B cell (primary cell): Measurements from ENCODE around the gene SMARCD3. TPM values are rescaled to one million over a fixed set of nuclear protein-coding genes. Genes with fewer than 3 reads are reported as not detected.

Source experiments
- ATAC-seq: fragments of 200-7000 bp; cut with Tn5 transposase; one replicate; pipeline ENCODE4 v1.10.0; 2021; ENCODE audit warnings: low read depth, mild to moderate bottlenecking, moderate number of reproducible peaks, moderate library complexity
- CTCF ChIA-PET: fragments of 350-600 bp; sonication (Branson Sonifier 250); formaldehyde crosslinking; loops from one replicate; lab custom pipeline; 2021; ENCODE audit warnings: antibody characterized with exemption, inconsistent platforms; lab: Charles Lee
- POLR2A ChIA-PET: fragments of 350-600 bp; sonication (Branson Sonifier 250); formaldehyde crosslinking; loops from one replicate; lab custom pipeline; 2021; ENCODE audit warnings: antibody characterized with exemption; lab: Charles Lee
- DNase-seq: peaks from one replicate; pipeline ENCODE4 v3.0.0; 2013
- H2AFZ ChIP-seq: 2 replicates; pipeline ENCODE4 v1.6.1; 2012; ENCODE audit warnings: mild to moderate bottlenecking, low read depth, low read length; ENCODE audit not compliant: insufficient read depth, poor library complexity, severe bottlenecking
- H3K27ac ChIP-seq, 2 donors: 1 replicate in 1 of 2; 2 replicates in 1 of 2; pipeline ENCODE4 v1.5.1; 2012 to 2013; ENCODE audit warnings: low read length in 2 of 2, mild to moderate bottlenecking in 2 of 2, moderate library complexity in 1 of 2
- H3K27me3 ChIP-seq, 4 experiments: fragments of 200-600 bp in 1 of 4; sonication (generic) in 1 of 4; replicated peaks in 1 of 4; 1 replicate in 2 of 4; 2 replicates in 2 of 4; pipeline versions ENCODE4 v1.6.1 to v1.7.0; 2013 to 2016; ENCODE audit warnings: low read length in 3 of 4, mild to moderate bottlenecking in 2 of 4, mixed read lengths in 1 of 4, moderate library complexity in 1 of 4; ENCODE audit not compliant: insufficient read depth in 4 of 4, control insufficient read depth in 3 of 4; ENCODE audit errors: control extremely low read depth in 1 of 4
- H3K36me3 ChIP-seq, 2 experiments: replicated peaks in 1 of 2; 1 replicate in 1 of 2; 2 replicates in 1 of 2; pipeline versions ENCODE4 v1.6.1 to v1.7.1; 2013; ENCODE audit warnings: low read length in 1 of 2; ENCODE audit not compliant: insufficient read depth in 2 of 2, control insufficient read depth in 1 of 2; ENCODE audit errors: control extremely low read depth in 1 of 2, extremely low read depth in 1 of 2
- H3K4me1 ChIP-seq, 2 donors: fragments of 200-600 bp in 1 of 2; sonication (generic) in 1 of 2; 1 replicate in 1 of 2; 2 replicates in 1 of 2; pipeline versions ENCODE4 v1.5.1 to v1.6.1; 2013 to 2017; ENCODE audit warnings: low read length in 2 of 2; ENCODE audit not compliant: control insufficient read depth in 2 of 2, insufficient read depth in 2 of 2
- H3K4me2 ChIP-seq: replicated peaks from 2 replicates; pipeline ENCODE3; 2012; ENCODE audit warnings: mild to moderate bottlenecking, low read depth, low read length; ENCODE audit not compliant: poor library complexity, severe bottlenecking
- H3K4me3 ChIP-seq, 5 experiments: fragments of 200-600 bp in 1 of 5; sonication (generic) in 1 of 5; 1 replicate in 3 of 5; 2 replicates in 2 of 5; pipeline versions ENCODE4 v1.5.1 to v1.7.0; 2011 to 2016; ENCODE audit warnings: low read length in 4 of 5, mild to moderate bottlenecking in 4 of 5, low read depth in 2 of 5, control low read depth in 1 of 5, moderate library complexity in 1 of 5; ENCODE audit not compliant: insufficient read depth in 1 of 5; ENCODE audit errors: control extremely low read depth in 1 of 5, extremely low read depth in 1 of 5
- H3K79me2 ChIP-seq: fragments of 200-600 bp; sonication (generic); one replicate; pipeline ENCODE4 v1.6.0; 2016; ENCODE audit warnings: low read length; ENCODE audit not compliant: control insufficient read depth, insufficient read depth
- H3K9ac ChIP-seq: fragments of 200-600 bp; sonication (generic); 2 replicates; pipeline ENCODE4 v1.6.1; 2017; ENCODE audit warnings: mild to moderate bottlenecking, low read length, moderate library complexity
- H3K9me3 ChIP-seq, 3 donors: one replicate each; pipeline versions ENCODE4 v1.6.1 to v1.7.1; 2013; ENCODE audit warnings: low read length in 2 of 3; ENCODE audit not compliant: control insufficient read depth in 2 of 3, insufficient read depth in 1 of 3; ENCODE audit errors: control extremely low read depth in 1 of 3
- H4K20me1 ChIP-seq: 2 replicates; pipeline ENCODE4 v1.6.0; 2012; ENCODE audit warnings: mild to moderate bottlenecking, low read length; ENCODE audit not compliant: insufficient read depth, control insufficient read depth, poor library complexity, severe bottlenecking
- H3K27ac Mint-ChIP-seq: one replicate; pipeline ENCODE4 v1.8.0; 2021; ENCODE audit warnings: mixed read lengths
- H3K27me3 Mint-ChIP-seq: one replicate; pipeline ENCODE4 v1.8.0; 2021; ENCODE audit warnings: mixed read lengths
- H3K4me1 Mint-ChIP-seq: one replicate; pipeline ENCODE4 v1.8.0; 2021; ENCODE audit warnings: mixed read lengths
- H3K4me3 Mint-ChIP-seq: one replicate; pipeline ENCODE4 v1.8.0; 2021; ENCODE audit warnings: mixed read lengths
- H3K9me3 Mint-ChIP-seq: one replicate; pipeline ENCODE4 v1.8.0; 2022; ENCODE audit warnings: mixed read lengths; ENCODE audit not compliant: insufficient read depth
- CTCF ChIP-seq: fragments of 200-600 bp; IDR thresholded peaks from one replicate; pipeline ENCODE4 v1.8.0; 2022; ENCODE audit warnings: antibody characterized with exemption, mild to moderate bottlenecking
- EZH2 ChIP-seq: IDR thresholded peaks from 2 replicates; pipeline ENCODE4 v1.6.1; 2012; ENCODE audit warnings: borderline replicate concordance, low read depth, mild to moderate bottlenecking, moderate library complexity, low read length; ENCODE audit not compliant: insufficient read depth, poor library complexity, severe bottlenecking
- WGBS: methylation state at CpG from one replicate; pipeline ENCODE4 v1.1.5; 2013; ENCODE audit warnings: missing lambda C conversion rate; ENCODE audit not compliant: insufficient coverage; 5-methylcytosine and 5-hydroxymethylcytosine counted together
- intact Hi-C: fragments of 100-400 bp; cut with micrococcal nuclease; formaldehyde crosslinking; loops from one replicate; pipeline ENCODE4 v1.10.0; 2022
- polyA plus RNA-seq: library from polyadenylated mRNA; depleted of rRNA; stranded (reverse); fragments of >200 nt; gene quantifications from 2 replicates; pipeline ENCODE4 v1.2.3, GENCODE V29; 2012
- total RNA-seq, 2 donors: library from RNA; stranded (reverse); fragments of 120-200 nt in 1 of 2; gene quantifications; 1 replicate in 1 of 2; 2 replicates in 1 of 2; pipeline versions ENCODE4 v1.2.3 to v1.2.4, GENCODE V29; 2013 to 2022

Gene SMARCD3
- total and polyA plus RNA-seq, 2 donors (not counting 1 experiment from before 2014, with no cell fraction given), result 1.0 TPM; not detected in 1

- H4K20me1 ChIP-seq, result peaks cover 28% of the 10 kb centered on the region
- Mint-ChIP-seq H3K27ac (peak overlapping the region; percentile 89), H3K9me3 (no peaks in the 10 kb centered on the region), H3K4me1 (peaks cover 36% of the 10 kb centered on the region), H3K27me3 (no peaks in the 10 kb centered on the region), H3K4me3 (peak overlapping the region; percentile 99)
- peaks cover 0 to 22% of the 10 kb centered on the region in 2 experiments for H3K36me3 ChIP-seq
- H3K4me1 ChIP-seq, result peaks cover 16 to 24% of the 10 kb centered on the region in 2 donors
- TF ChIP-seq CTCF, result no peak
- no peak for TF ChIP-seq EZH2
- POLR2A ChIA-PET, result interaction anchor here (0.6 to 1.4 kb wide), 3 partner anchors 9 to 19 kb away, joined by 3 to 6 read pairs (median 3); no protein-coding TSS in a partner anchor
- peak overlapping the region; percentile 99 for H3K4me2 ChIP-seq
- H3K9me3 ChIP-seq, result no peaks in the 10 kb centered on the region
- peak overlapping the region; percentile 27 to 68 for H3K27ac ChIP-seq
- intact Hi-C loops, result loop anchor here (1.0 to 2.0 kb wide), 3 partner anchors 12 to 205 kb away; partner anchors contain the start of gene ABCB8
- peak overlapping the region; percentile 63 to 96 (median 93) for H3K4me3 ChIP-seq
- no peaks in the 10 kb centered on the region for H3K27me3 ChIP-seq
- H3K79me2 ChIP-seq, result peaks cover 33% of the 10 kb centered on the region
- CTCF ChIA-PET, result interaction anchor here (0.7 to 2.5 kb wide), 5 partner anchors 11 to 82 kb away, joined by 3 to 12 read pairs (median 4); no protein-coding TSS in a partner anchor
- H3K9ac ChIP-seq, result peak overlapping the region; percentile 93
- DNase-seq, result peak; percentile 44
- WGBS, result 1% methylated on average over 32 of the region's 36 CpGs
- H2AFZ ChIP-seq, result peak overlapping the region; percentile 86
- peak; percentile 5 for ATAC-seq
These were observed 15.4 kb downstream of the SMARCD3 start for GRCh38 chr7:151232917-151233701.
